ENCODE measurements around the gene PIGV. TPM values are rescaled to one million over a fixed set of nuclear protein-coding genes. Genes with fewer than 3 reads are reported as not detected.

The PIGV gene
- polyA plus RNA-seq, 1 donor (not counting 4 experiments of a cell fraction or from before 2014, with no cell fraction given): 14.2 TPM

GRCh38 chr1:26785611-26786436 is 1.9 kb upstream of the PIGV start:
- Histone ChIP-seq H3K27ac (ENCODE audit: control insufficient read depth, insufficient read depth, low read length) (peak overlapping the region; percentile 95), H3K9ac (ENCODE audit: control insufficient read depth, extremely low read depth, insufficient read depth, low read length) (peak overlapping the region; percentile 94), H2AFZ (ENCODE audit: control insufficient read depth, low read length) (no peak overlapping the region), H3K4me2 (ENCODE audit: control insufficient read depth, extremely low read depth, insufficient read depth, low read depth, low read length) (peak overlapping the region; percentile 87), H3K4me3 (ENCODE audit: control insufficient read depth in 2 of 3, extremely low read depth in 1 of 3, insufficient read depth in 2 of 3, low read depth in 1 of 3, low read length in 3 of 3) (no peak overlapping the region), H3K27me3 (ENCODE audit: control insufficient read depth, extremely low read depth, insufficient read depth, low read length) (no peaks in the 10 kb centered on the region), H3K36me3 (ENCODE audit: control insufficient read depth in 2 of 2, extremely low read depth in 1 of 2, insufficient read depth in 2 of 2, low read length in 2 of 2) (peaks cover 5 to 7% of the 10 kb centered on the region in 2 experiments), H3K9me1 (ENCODE audit: control insufficient read depth, extremely low read depth, insufficient read depth, low read length) (no peaks in the 10 kb centered on the region), H3K79me2 (ENCODE audit: control insufficient read depth, insufficient read depth, low read length) (peaks cover 1% of the 10 kb centered on the region), H3K4me1 (ENCODE audit: control insufficient read depth, extremely low read depth, insufficient read depth, low read length) (peaks cover 28% of the 10 kb centered on the region), H4K20me1 (ENCODE audit: control insufficient read depth, extremely low read depth, insufficient read depth, low read length) (no peaks in the 10 kb centered on the region), H3K9me3 (ENCODE audit: control insufficient read depth, low read depth, low read length) (no peaks in the 10 kb centered on the region)
- FAIRE-seq (no peak), DNase-seq (ENCODE audit: low read depth, low spot score) (no peak)
- TF ChIP-seq, protein P1, sequence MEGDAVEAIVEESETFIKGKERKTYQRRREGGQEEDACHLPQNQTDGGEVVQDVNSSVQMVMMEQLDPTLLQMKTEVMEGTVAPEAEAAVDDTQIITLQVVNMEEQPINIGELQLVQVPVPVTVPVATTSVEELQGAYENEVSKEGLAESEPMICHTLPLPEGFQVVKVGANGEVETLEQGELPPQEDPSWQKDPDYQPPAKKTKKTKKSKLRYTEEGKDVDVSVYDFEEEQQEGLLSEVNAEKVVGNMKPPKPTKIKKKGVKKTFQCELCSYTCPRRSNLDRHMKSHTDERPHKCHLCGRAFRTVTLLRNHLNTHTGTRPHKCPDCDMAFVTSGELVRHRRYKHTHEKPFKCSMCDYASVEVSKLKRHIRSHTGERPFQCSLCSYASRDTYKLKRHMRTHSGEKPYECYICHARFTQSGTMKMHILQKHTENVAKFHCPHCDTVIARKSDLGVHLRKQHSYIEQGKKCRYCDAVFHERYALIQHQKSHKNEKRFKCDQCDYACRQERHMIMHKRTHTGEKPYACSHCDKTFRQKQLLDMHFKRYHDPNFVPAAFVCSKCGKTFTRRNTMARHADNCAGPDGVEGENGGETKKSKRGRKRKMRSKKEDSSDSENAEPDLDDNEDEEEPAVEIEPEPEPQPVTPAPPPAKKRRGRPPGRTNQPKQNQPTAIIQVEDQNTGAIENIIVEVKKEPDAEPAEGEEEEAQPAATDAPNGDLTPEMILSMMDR (optimal IDR thresholded peaks at IDR 0.05 in 1 of 3, IDR thresholded peaks at IDR 0.05 in 1 of 3, conservative IDR thresholded peaks at IDR 0.05 in 1 of 3; ENCODE audit: extremely low read depth in 1 of 3, insufficient read depth in 2 of 3, low read length in 3 of 3): no peak
- no peak for TF ChIP-seq EZH2 (IDR thresholded peaks at IDR 0.05; ENCODE audit: low read length)
- dilution Hi-C loops (cut with MboI; ENCODE audit: extremely low pct_ligation_motif_present, low sequenced_read_pairs): no loop called here

- Histone ChIP-seq H4K20me1 (ENCODE audit: control insufficient read depth, extremely low read depth, insufficient read depth, low read length) (no peaks in the 10 kb centered on the region), H3K79me2 (ENCODE audit: control insufficient read depth, insufficient read depth, low read length) (peaks cover 1% of the 10 kb centered on the region), H3K27me3 (ENCODE audit: control insufficient read depth, extremely low read depth, insufficient read depth, low read length) (no peaks in the 10 kb centered on the region), H3K4me1 (ENCODE audit: control insufficient read depth, extremely low read depth, insufficient read depth, low read length) (peaks cover 28% of the 10 kb centered on the region), H3K27ac (ENCODE audit: control insufficient read depth, insufficient read depth, low read length) (peak overlapping the region; percentile 95), H3K9me1 (ENCODE audit: control insufficient read depth, extremely low read depth, insufficient read depth, low read length) (no peaks in the 10 kb centered on the region), H3K4me2 (ENCODE audit: control insufficient read depth, extremely low read depth, insufficient read depth, low read depth, low read length) (peak overlapping the region; percentile 87), H3K9me3 (ENCODE audit: control insufficient read depth, low read depth, low read length) (no peaks in the 10 kb centered on the region), H3K9ac (ENCODE audit: control insufficient read depth, extremely low read depth, insufficient read depth, low read length) (peak overlapping the region; percentile 94), H2AFZ (ENCODE audit: control insufficient read depth, low read length) (peak overlapping the region; percentile 78), H3K4me3 (ENCODE audit: control insufficient read depth in 2 of 3, extremely low read depth in 1 of 3, insufficient read depth in 2 of 3, low read depth in 1 of 3, low read length in 3 of 3) (peak overlapping the region; percentile 67 to 85 (median 81)), H3K36me3 (ENCODE audit: control insufficient read depth in 2 of 2, extremely low read depth in 1 of 2, insufficient read depth in 2 of 2, low read length in 2 of 2) (peaks cover 4 to 11% of the 10 kb centered on the region in 2 experiments)
- dilution Hi-C loops (cut with MboI; ENCODE audit: extremely low pct_ligation_motif_present, low sequenced_read_pairs): no loop called here
- DNase-seq (ENCODE audit: low read depth, low spot score) (no peak), FAIRE-seq (no peak)
- no peak for TF ChIP-seq EZH2 (IDR thresholded peaks at IDR 0.05; ENCODE audit: low read length)
- TF ChIP-seq, protein P1 (optimal IDR thresholded peaks at IDR 0.05 in 1 of 3, IDR thresholded peaks at IDR 0.05 in 1 of 3, conservative IDR thresholded peaks at IDR 0.05 in 1 of 3; ENCODE audit: extremely low read depth in 1 of 3, insufficient read depth in 2 of 3, low read length in 3 of 3): no peak
Measured at GRCh38 chr1:26786437-26787380, 1.0 kb upstream of the PIGV start.
